ENCODE data around the gene TWNK.

- TF ChIP-seq, protein P1, sequence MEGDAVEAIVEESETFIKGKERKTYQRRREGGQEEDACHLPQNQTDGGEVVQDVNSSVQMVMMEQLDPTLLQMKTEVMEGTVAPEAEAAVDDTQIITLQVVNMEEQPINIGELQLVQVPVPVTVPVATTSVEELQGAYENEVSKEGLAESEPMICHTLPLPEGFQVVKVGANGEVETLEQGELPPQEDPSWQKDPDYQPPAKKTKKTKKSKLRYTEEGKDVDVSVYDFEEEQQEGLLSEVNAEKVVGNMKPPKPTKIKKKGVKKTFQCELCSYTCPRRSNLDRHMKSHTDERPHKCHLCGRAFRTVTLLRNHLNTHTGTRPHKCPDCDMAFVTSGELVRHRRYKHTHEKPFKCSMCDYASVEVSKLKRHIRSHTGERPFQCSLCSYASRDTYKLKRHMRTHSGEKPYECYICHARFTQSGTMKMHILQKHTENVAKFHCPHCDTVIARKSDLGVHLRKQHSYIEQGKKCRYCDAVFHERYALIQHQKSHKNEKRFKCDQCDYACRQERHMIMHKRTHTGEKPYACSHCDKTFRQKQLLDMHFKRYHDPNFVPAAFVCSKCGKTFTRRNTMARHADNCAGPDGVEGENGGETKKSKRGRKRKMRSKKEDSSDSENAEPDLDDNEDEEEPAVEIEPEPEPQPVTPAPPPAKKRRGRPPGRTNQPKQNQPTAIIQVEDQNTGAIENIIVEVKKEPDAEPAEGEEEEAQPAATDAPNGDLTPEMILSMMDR (IDR thresholded peaks at IDR 0.05; ENCODE audit: low read depth, low read length, poor library complexity, severe bottlenecking): no peak
- no peak for TF ChIP-seq EZH2phosphoT487 (IDR thresholded peaks at IDR 0.05; ENCODE audit: borderline replicate concordance, low read length)
Observed at GRCh38 chr10:101000127-101000914, 13.0 kb downstream of the TWNK start.

Data from DOHH2 (cell line).